Measurements from ENCODE around the gene ORAI2. TPM values are rescaled to one million over a fixed set of nuclear protein-coding genes. Genes with fewer than 3 reads are reported as not detected.

Gene ORAI2
- total and polyA plus RNA-seq, 2 of the 13 experiments (the other 11 are each of a cell fraction or from before 2014, with no cell fraction given), result 3.0 to 6.0 TPM

DNA sequence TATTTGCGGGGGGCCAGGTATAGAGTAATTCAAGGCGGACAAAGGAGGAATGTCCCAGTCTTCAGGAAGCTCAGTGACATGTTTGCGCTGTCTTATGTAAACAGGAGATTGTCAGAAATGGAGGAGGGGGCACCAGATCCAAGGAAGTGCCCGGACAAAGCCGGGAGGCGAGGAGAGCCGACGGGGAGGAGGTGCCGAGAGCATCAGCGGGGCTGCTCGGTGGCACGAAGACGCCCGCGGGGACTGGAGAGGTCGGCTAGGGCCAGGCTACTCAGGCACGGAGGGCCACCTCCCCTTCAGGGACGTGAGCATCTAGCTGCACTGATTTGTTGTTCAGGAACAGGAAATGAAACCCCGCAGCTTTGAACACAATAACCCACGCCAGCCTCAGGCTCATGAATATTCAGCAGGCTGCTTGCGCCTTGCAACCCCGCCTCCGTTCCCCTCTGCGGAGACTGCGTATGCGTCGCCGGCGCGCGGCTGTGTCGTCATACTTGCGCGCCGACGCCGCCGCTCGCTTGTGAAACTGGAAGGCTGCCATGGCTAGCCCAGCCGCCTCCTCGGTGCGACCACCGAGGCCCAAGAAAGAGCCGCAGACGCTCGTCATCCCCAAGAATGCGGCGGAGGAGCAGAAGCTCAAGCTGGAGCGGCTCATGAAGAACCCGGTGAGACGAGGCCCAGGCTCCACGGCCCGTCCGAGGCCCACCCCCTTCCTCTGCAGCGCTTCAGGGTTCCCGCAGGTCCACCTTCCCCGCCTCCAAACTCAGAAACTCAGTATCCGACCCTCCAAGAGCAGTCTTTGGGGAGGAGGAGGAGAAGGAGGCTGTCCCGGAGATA lies 37.3 kb upstream of the ORAI2 start, which contains the start of gene PRKRIP1 (continued):
- TF ChIP-seq WIZ (CRISPR knock-in tag; IDR thresholded peaks at IDR 0.05) (no peak), REXO4 (CRISPR knock-in tag; IDR thresholded peaks at IDR 0.05; ENCODE audit: borderline replicate concordance) (no peak), SOX6 (IDR thresholded peaks at IDR 0.05) (no peak), SOX6 (CRISPR knock-in tag; IDR thresholded peaks at IDR 0.05) (peak; percentile 56; the same call in 1 of the 2 replicates), ZNF10 (CRISPR knock-in tag; IDR thresholded peaks at IDR 0.05; ENCODE audit: borderline replicate concordance, low read depth) (no peak), ZNF788 (CRISPR knock-in tag; IDR thresholded peaks at IDR 0.05; ENCODE audit: borderline replicate concordance) (peak; percentile 54; the same call in 1 of the 2 replicates), FOSL2 (CRISPR knock-in tag; IDR thresholded peaks at IDR 0.05) (no peak), GATAD1 (CRISPR knock-in tag; IDR thresholded peaks at IDR 0.05) (peak; percentile 93), ZBTB38 (CRISPR knock-in tag; IDR thresholded peaks at IDR 0.05) (peak; percentile 30; the same call in 1 of the 2 replicates), ZNF484 (CRISPR knock-in tag; IDR thresholded peaks at IDR 0.05; ENCODE audit: borderline replicate concordance, low read depth) (no peak), EEA1 (CRISPR knock-in tag; IDR thresholded peaks at IDR 0.05; ENCODE audit: borderline replicate concordance) (0 out of 2 replicates have a peak, but pooled peaks have one; percentile 27), MTA1 (CRISPR knock-in tag; IDR thresholded peaks at IDR 0.05; ENCODE audit: borderline replicate concordance) (peak; percentile 69; the same call in 1 of the 2 replicates), ZNF782 (CRISPR knock-in tag; IDR thresholded peaks at IDR 0.05; ENCODE audit: borderline replicate concordance) (0 out of 2 replicates have a peak, but pooled peaks have one; percentile 75), ZNF605 (CRISPR knock-in tag; IDR thresholded peaks at IDR 0.05) (peak; percentile 39; the same call in 1 of the 2 replicates), ZNF317 (CRISPR knock-in tag; IDR thresholded peaks at IDR 0.05) (no peak), KMT2A (CRISPR knock-in tag; IDR thresholded peaks at IDR 0.05) (peak; percentile 59; the same call in 1 of the 2 replicates)
- TF ChIP-seq, protein P1, sequence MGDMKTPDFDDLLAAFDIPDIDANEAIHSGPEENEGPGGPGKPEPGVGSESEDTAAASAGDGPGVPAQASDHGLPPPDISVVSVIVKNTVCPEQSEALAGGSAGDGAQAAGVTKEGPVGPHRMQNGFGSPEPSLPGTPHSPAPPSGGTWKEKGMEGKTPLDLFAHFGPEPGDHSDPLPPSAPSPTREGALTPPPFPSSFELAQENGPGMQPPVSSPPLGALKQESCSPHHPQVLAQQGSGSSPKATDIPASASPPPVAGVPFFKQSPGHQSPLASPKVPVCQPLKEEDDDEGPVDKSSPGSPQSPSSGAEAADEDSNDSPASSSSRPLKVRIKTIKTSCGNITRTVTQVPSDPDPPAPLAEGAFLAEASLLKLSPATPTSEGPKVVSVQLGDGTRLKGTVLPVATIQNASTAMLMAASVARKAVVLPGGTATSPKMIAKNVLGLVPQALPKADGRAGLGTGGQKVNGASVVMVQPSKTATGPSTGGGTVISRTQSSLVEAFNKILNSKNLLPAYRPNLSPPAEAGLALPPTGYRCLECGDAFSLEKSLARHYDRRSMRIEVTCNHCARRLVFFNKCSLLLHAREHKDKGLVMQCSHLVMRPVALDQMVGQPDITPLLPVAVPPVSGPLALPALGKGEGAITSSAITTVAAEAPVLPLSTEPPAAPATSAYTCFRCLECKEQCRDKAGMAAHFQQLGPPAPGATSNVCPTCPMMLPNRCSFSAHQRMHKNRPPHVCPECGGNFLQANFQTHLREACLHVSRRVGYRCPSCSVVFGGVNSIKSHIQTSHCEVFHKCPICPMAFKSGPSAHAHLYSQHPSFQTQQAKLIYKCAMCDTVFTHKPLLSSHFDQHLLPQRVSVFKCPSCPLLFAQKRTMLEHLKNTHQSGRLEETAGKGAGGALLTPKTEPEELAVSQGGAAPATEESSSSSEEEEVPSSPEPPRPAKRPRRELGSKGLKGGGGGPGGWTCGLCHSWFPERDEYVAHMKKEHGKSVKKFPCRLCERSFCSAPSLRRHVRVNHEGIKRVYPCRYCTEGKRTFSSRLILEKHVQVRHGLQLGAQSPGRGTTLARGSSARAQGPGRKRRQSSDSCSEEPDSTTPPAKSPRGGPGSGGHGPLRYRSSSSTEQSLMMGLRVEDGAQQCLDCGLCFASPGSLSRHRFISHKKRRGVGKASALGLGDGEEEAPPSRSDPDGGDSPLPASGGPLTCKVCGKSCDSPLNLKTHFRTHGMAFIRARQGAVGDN (CRISPR knock-in tag; IDR thresholded peaks at IDR 0.05), result peak; percentile 81
- TF ChIP-seq, protein P2, sequence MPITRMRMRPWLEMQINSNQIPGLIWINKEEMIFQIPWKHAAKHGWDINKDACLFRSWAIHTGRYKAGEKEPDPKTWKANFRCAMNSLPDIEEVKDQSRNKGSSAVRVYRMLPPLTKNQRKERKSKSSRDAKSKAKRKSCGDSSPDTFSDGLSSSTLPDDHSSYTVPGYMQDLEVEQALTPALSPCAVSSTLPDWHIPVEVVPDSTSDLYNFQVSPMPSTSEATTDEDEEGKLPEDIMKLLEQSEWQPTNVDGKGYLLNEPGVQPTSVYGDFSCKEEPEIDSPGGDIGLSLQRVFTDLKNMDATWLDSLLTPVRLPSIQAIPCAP (CRISPR knock-in tag; IDR thresholded peaks at IDR 0.05; ENCODE audit: low read depth), result no peak
- TF ChIP-seq, protein P3, sequence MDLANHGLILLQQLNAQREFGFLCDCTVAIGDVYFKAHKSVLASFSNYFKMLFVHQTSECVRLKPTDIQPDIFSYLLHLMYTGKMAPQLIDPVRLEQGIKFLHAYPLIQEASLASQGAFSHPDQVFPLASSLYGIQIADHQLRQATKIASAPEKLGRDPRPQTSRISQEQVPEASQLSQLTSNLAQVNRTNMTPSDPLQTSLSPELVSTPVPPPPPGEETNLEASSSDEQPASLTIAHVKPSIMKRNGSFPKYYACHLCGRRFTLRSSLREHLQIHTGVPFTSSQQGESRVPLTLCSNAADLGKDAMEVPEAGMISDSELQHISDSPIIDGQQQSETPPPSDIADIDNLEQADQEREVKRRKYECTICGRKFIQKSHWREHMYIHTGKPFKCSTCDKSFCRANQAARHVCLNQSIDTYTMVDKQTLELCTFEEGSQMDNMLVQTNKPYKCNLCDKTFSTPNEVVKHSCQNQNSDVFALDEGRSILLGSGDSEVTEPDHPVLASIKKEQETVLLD (CRISPR knock-in tag; IDR thresholded peaks at IDR 0.05; ENCODE audit: low read depth), result no peak
- TF ChIP-seq, protein P4, sequence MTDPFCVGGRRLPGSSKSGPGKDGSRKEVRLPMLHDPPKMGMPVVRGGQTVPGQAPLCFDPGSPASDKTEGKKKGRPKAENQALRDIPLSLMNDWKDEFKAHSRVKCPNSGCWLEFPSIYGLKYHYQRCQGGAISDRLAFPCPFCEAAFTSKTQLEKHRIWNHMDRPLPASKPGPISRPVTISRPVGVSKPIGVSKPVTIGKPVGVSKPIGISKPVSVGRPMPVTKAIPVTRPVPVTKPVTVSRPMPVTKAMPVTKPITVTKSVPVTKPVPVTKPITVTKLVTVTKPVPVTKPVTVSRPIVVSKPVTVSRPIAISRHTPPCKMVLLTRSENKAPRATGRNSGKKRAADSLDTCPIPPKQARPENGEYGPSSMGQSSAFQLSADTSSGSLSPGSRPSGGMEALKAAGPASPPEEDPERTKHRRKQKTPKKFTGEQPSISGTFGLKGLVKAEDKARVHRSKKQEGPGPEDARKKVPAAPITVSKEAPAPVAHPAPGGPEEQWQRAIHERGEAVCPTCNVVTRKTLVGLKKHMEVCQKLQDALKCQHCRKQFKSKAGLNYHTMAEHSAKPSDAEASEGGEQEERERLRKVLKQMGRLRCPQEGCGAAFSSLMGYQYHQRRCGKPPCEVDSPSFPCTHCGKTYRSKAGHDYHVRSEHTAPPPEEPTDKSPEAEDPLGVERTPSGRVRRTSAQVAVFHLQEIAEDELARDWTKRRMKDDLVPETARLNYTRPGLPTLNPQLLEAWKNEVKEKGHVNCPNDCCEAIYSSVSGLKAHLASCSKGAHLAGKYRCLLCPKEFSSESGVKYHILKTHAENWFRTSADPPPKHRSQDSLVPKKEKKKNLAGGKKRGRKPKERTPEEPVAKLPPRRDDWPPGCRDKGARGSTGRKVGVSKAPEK (CRISPR knock-in tag; IDR thresholded peaks at IDR 0.05; ENCODE audit: borderline replicate concordance), result no peak

All from HepG2 (cell line).